Raji (cell line): ENCODE results near the gene TGM2.

Source experiments
- POLR2A ChIP-seq: IDR thresholded peaks from 2 replicates; pipeline ENCODE4 v1.6.1; 2011; ENCODE audit warnings: low read depth, low read length, control low read depth; ENCODE audit not compliant: insufficient read depth

TGM2 gene

DNA sequence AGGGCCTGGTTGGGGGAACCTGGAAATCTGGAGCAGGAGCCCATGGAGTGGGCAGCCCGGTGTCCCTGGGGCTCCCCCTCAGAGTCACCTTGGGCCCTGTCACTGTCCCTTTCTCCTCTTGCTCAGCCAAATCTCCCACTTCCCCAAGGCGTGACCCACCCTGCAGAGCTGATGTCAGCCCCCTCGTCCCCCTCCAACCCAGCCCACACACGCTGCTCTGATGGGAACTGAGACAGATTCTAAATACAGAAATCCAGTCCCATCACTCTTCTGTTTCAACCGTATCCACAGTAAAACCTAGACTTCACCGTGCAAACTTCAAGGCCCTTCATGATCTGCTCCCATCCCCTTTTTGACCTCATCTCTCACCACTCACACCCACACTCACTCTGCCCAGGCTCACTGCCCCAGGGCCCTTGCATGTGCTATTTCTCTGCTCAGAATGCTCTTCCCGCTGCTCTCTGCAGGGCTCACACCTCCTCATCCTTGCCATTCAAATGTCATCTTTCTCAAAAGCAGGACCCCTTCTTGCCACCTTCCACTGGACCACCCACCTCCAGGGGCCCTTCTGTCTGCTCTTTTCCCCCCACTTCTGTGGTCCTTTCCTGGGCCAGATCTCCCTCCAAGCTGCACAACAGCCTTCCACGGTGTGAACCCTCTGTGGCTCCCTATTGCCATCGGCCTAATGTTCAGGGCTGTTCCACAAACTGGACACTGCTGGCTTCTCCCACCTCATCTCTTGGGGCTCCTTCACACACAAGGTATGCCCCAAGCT is 16.6 kb downstream of the TGM2 start:
- TF ChIP-seq POLR2A: no peak

DNA sequence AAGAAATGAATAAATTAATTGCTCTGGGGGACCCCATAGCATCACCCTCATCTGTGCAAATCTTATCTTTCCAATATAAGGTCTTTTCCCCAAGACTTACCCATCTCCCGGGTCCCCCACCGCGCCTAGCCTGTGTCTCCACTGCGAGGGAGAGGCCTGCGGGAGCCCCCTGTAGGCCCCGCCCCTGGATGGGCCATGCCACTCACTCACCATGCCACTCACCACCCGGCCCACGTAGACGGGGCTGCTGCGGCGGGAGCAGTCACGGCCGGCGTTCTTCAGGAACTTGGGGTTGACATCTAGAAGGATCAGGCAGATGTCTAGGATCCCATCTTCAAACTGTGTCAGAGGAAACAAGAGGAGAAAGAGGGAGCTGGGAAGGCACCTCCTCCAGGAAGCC is 17.3 kb downstream of the TGM2 start:
- no peak for TF ChIP-seq POLR2A

DNA sequence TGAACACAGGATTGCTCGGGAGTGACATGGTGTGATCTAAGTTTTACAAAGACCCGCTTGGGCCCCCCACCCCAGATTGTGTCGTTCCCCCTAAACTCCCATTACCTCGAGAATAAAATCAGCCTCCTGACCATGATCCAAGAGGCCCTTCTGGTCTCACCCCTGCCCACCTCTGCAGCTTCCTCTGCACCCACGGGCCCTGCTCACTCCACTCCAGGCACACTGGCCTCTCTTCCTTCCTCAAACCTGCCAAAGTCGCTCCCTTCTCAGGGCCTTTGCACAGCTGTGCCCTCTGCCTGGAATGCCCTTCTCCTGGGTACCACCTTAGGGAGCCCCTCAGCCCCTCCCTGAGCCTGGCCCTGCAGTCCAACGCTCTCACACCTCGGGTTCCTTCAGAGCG is 17.9 kb downstream of the TGM2 start:
- no peak for TF ChIP-seq POLR2A

DNA sequence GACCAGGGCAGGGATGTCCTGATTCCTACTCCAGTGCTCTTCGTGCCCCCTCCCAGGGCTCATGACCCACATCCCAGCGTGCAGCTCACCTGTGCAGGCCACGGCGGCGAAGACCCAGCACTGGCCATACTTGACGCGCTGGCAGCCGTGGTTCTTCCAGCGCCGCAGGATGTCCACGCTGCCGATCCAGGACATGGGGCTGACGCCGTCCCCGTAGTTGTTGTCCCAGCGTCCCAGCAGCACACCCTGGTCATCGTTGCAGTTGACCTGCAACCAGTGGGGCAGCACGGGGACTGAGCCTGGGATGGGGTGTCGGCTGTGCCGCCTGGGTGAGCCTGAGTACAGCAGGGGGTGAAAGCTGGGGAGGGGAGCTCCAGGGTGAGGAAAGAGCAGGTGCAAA is 18.4 kb downstream of the TGM2 start:
- TF ChIP-seq POLR2A: no peak

DNA sequence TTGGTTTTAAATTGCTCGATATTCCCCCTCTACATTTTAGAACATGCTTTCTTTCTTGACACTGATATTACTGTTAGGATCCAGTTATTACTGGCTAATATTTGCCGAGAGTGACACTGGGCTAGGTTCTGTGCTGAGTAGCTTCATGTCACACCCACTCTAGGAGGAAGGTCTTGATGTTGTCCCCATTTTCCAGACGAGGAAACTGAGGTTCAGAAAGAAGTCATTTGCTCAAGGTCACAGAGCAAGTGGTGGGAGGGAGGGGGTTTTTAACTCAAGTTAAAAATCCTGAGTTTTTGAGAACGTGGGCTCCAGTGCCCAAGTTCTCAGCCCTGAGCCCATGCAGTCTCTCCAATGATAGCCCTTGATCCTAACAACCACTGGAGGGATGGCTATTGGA is 18.9 kb downstream of the TGM2 start:
- no peak for TF ChIP-seq POLR2A

DNA sequence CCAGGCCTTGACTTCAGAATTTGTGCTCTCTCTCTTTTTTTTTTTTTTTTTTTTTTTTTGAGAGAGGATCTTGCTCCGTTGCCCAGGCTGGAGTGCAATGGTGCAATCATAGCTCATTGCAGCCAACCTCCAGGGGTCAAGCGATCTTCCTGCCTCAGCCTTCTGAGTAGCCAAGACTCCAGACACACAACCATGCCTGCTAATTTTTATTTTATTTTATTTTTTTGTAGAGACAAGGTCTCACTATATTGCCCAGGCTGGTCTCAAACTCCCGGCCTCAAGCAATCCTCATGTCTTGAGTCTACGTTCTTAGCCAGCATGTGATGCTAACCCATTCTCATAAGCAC is 19.4 kb downstream of the TGM2 start:
- TF ChIP-seq POLR2A: no peak

DNA sequence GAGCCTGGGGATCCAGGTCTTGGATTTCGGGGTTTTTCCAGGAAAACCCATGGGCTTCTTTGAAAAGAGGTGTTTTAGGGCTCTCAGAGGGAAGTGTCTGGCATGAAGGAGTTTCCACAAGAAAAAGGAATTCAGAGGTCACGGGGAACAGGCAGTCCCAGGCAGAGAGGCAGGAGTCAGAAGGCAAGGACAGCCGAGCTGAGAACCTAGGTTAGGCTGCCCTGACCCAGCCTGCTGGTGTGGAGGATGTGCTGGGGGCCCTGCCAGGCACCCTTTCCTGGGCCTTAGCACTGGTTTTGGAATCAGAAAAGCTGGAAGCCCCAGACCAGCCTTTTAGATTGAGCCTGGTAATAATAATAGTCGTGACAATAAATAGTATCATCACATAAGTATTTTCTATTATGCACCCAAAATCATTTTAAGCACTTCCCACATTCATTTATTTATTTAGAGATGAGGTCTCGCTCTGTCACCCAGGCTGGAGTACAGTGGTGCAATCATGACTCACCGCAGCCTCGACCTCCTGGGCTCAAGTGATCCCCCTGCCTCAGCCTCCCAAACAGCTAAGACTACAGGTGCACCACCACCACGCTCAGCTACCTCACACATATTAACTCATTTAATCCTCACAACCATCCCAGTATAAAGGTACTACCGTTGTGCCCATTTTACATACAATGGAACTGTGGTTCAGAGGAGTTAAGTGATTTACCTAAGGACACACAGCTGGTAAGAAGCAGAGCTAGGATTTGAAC is 19.9 kb downstream of the TGM2 start:
- no peak for TF ChIP-seq POLR2A

DNA sequence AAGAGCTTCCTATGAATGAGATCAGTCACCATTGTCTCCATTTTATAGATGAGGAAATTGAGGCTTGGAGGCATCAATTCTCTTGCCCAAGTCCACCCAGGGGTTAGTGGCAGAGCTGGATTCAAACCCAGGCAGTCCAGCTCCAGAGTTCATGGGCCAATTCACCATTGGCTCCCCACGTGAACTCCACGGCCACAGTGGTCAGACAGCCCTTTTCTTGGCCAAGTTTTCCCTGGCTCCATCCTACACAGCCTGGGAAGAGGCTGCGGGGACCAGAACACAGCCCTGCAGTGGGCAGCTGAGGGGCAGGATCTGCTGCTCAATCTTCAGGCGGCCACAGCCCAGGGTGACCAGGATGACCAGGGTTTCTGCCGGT is 20.5 kb downstream of the TGM2 start:
- no peak for TF ChIP-seq POLR2A

DNA sequence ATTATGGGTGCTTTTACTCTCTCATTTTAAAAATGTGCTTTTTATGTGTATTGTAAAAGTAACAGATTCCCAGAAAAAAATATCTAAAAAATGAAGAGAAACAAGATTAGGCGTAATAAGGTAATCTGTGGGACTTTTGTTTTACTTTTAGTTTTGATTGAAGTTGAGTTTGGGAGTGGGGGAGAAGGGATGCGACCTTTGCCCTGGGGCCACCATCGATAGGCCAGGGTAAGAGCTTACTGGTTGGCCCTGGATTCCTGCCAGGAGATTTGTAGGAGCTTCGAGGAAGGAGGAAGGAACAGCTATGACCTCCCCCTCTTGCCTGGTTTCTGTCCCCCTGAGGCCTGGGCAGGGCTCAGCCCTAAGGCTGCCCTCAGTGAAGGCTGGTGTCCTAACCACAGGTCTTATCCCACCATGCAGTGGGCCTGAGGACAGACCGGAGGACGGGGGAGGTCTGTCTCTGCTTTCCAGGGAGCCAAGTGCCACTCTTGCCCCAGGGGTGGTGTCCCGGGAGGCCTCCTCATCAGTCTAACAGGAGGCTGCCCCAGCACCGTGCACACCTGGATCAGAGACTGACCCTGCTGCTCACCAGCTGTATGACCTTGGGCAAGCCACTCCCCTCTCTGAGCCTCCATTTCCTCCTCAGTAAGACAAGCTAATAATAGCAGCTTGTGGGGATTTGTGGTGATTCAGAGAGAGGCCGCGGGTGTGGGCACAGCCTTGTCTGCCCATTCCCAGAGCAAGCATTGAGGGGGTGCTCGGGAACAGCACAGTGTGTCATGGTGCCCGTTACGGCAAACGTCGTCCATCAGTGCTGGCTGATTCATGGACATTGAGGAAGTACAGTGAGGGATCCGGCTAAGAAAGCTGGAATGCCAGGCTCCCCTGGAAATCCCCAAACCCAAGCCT is 21.2 kb downstream of the TGM2 start:
- TF ChIP-seq POLR2A: no peak

DNA sequence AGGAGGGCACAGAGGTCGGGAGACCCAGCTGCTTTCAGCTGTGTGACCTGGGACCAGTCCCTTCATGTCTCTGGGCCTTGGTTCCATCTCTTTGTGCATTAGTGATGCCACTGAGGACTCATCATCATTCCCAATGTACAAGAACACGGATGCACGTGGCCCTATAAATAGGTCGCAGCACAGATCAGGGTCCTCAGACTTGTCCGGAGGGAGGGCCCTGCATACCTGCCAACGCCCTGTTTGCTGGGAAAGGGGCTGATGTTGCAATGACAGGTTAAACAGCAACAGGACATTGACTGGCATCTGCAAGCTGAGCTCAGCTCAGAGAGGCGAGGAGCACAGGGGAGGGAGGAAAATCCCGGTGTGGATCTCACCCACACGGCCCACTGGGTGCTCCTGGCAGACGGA is 21.8 kb downstream of the TGM2 start:
- TF ChIP-seq POLR2A: no peak

DNA sequence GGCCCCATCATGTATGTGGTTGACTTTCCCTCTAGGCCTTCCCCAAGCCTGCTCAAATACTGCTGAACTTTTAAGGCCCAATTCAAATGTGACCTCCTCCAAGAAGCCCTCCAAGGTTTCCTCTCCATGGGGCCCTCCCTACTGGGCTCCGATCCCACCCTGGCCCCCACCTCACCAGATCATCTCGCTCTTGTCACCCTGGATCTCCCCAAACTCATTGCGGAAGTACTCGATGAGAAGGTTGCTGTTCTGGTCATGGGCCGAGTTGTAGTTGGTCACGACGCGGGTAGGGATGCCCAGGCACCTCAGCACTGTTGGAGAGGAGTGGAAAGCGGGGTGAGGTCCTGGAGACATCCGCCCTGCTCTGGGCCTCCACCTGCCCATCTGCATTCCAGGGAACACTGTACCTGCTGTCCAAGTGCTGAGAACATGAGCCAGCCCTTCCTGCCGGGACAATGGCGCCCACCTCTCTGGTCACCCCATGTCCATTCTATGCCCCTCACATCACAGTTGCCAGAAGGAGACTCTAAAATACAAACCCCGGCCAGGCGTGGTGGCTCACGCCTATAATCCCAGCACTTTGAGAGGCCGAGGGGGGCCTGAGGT is 23.1 kb downstream of the TGM2 start:
- TF ChIP-seq POLR2A: no peak

DNA sequence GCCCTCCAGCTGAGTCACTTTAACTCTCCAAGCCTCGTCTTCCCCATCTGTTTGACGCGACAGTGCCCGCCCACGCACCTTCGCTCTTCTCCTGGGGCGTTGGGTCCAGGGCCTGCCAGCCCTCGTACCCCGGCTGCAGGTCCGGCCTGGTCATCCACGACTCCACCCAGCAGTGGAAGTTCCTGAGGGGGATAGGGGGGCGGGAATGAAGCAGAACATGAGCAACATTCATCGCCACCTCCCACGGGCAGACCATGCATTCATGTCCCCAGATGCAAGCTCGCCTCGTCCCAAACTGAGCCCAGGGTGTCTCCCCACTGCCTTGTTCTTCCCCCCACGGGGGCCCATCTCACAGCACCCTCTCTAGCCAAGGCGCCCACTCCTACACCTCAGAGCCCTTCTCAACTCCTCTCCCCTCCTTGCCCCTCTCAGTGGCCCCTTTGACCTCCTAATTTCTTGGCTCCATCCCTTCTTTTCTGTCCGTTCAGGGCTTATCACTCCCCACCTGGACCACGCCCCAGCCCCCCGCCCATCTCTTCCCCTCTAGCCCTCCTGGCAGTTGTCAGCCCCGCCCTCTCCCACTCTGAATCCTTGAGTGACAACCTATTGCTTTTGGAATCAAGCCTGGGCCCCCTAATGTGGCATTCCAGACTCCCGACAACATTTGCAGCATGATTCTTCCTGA is 23.7 kb downstream of the TGM2 start:
- TF ChIP-seq POLR2A: no peak

DNA sequence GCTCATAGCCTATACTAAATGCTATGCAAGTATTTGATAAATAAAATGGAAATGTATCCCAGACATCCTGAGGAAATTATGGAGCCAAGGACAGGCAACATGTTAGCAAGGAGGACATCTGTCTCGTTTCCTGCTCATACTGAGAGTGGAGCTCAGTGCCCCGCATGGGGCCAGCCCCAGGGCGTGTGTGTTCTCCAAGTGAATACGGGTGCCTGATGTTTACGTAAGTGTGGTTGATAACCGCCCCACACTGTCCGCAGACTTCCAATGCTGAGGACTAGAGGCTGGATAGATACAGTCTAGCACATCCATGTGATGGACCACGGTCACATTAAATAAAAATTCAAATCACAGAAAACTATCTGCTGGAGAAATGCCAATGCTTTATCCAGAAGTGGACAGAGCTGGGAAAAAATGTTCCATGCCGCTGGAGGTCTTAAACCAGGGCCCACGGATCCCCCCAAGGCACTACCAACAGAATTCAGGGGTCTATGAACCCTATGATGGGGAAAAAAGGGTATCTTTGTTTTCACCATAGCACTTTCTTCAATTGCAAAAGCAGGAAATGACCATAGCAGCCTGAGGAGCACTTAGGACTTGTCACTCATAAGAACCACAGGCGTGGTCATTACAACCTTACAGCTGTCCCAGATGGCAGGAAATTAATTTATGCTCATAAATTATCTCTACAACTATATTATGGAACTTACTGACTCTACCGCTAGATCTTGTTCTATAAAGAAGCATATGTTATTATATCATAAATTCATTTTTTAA is 24.9 kb downstream of the TGM2 start:
- no peak for TF ChIP-seq POLR2A
